ENCODE measurements around the gene HIBCH. TPM values are rescaled to one million over a fixed set of nuclear protein-coding genes. Genes with fewer than 3 reads are reported as not detected.

HIBCH gene
- total and polyA plus RNA-seq, 2 of the 13 experiments (the other 11 are each of a cell fraction or from before 2014, with no cell fraction given), result 18.8 to 49.5 TPM

DNA sequence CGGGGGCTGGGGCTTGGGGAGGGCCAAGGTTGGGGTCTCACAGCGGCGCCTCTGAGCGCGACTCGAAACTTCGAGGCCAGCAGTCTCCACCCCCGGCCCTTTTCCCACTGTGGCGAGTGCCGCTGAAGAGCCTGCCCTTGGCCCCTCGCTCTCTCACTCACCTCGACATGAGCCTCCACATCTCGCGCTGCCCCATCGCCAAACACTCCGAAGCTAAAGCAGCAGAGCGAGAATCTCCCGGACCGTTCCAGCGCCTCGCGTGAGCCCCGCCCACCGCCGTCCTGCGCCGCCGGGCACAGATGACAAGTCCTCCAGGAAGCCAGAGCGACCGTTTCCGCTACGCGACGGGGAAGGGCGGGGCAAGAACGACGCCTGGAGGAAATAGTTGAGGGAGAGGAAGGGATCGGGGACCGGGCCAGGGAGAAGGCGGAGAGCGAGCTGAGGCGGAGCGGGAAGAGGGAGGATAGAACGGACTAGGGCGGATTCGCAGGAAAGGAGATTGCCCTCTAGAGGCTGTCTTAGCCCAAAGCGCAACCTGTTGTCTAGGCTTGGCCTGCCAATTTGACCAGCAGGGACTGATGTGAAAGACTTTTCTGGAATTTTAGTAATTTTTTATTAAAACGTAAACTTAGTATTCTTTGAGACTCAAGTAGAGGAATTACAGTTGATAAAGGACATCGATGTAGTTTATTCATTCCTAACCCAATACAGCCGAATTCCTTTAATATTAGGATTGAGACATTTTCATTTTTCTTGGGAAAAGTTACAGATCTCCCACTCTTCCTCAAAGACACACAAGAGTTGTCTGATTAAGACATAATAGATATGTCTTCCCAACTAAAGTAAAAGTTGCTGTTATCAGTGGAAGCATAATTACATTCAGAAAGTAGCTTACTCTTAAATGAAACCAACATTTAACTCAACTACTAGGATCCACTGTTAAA is at the start of gene HIBCH (continued):
- TF ChIP-seq, protein P1, sequence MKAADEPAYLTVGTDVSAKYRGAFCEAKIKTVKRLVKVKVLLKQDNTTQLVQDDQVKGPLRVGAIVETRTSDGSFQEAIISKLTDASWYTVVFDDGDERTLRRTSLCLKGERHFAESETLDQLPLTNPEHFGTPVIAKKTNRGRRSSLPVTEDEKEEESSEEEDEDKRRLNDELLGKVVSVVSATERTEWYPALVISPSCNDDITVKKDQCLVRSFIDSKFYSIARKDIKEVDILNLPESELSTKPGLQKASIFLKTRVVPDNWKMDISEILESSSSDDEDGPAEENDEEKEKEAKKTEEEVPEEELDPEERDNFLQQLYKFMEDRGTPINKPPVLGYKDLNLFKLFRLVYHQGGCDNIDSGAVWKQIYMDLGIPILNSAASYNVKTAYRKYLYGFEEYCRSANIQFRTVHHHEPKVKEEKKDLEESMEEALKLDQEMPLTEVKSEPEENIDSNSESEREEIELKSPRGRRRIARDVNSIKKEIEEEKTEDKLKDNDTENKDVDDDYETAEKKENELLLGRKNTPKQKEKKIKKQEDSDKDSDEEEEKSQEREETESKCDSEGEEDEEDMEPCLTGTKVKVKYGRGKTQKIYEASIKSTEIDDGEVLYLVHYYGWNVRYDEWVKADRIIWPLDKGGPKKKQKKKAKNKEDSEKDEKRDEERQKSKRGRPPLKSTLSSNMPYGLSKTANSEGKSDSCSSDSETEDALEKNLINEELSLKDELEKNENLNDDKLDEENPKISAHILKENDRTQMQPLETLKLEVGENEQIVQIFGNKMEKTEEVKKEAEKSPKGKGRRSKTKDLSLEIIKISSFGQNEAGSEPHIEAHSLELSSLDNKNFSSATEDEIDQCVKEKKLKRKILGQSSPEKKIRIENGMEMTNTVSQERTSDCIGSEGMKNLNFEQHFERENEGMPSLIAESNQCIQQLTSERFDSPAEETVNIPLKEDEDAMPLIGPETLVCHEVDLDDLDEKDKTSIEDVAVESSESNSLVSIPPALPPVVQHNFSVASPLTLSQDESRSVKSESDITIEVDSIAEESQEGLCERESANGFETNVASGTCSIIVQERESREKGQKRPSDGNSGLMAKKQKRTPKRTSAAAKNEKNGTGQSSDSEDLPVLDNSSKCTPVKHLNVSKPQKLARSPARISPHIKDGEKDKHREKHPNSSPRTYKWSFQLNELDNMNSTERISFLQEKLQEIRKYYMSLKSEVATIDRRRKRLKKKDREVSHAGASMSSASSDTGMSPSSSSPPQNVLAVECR (CRISPR knock-in tag; IDR thresholded peaks at IDR 0.05; ENCODE audit: borderline replicate concordance), result peak; percentile 91; the same call in 1 of the 2 replicates
- TF ChIP-seq FOXA1 (IDR thresholded peaks at IDR 0.05), result no peak
- peak; percentile 38; the same call in 1 of the 2 replicates for TF ChIP-seq FOXA1 (CRISPR knock-in tag; IDR thresholded peaks at IDR 0.05)
- TF ChIP-seq KAT8 (CRISPR knock-in tag; IDR thresholded peaks at IDR 0.05), result peak; percentile 98
- no peak for TF ChIP-seq ISX (CRISPR knock-in tag; conservative IDR thresholded peaks at IDR 0.05)
- TF ChIP-seq ZNF589 (CRISPR knock-in tag; conservative IDR thresholded peaks at IDR 0.05), result 0 out of 2 replicates have a peak, but pooled peaks have one; percentile 62
- TF ChIP-seq ATM (IDR thresholded peaks at IDR 0.05; ENCODE audit: borderline replicate concordance), result no peak
- TF ChIP-seq HNF4G (IDR thresholded peaks at IDR 0.05; ENCODE audit: borderline replicate concordance, low read depth, low read length), result no peak
- no peak; the same call in 1 of the 2 replicates for TF ChIP-seq HNF4G (CRISPR knock-in tag; IDR thresholded peaks at IDR 0.05; ENCODE audit: borderline replicate concordance, low read depth)
- no peak for TF ChIP-seq TMF1 (CRISPR knock-in tag; IDR thresholded peaks at IDR 0.05; ENCODE audit: low read depth)
- 0 out of 2 replicates have a peak, but pooled peaks have one; percentile 46 for TF ChIP-seq ZNF678 (CRISPR knock-in tag; IDR thresholded peaks at IDR 0.05)
- TF ChIP-seq, protein P2, sequence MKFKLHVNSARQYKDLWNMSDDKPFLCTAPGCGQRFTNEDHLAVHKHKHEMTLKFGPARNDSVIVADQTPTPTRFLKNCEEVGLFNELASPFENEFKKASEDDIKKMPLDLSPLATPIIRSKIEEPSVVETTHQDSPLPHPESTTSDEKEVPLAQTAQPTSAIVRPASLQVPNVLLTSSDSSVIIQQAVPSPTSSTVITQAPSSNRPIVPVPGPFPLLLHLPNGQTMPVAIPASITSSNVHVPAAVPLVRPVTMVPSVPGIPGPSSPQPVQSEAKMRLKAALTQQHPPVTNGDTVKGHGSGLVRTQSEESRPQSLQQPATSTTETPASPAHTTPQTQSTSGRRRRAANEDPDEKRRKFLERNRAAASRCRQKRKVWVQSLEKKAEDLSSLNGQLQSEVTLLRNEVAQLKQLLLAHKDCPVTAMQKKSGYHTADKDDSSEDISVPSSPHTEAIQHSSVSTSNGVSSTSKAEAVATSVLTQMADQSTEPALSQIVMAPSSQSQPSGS (CRISPR knock-in tag; IDR thresholded peaks at IDR 0.05), result peak; percentile 84; the same call in 1 of the 2 replicates
- peak; percentile 82 for TF ChIP-seq MIER2 (CRISPR knock-in tag; IDR thresholded peaks at IDR 0.05)
- TF ChIP-seq KLF6 (CRISPR knock-in tag; IDR thresholded peaks at IDR 0.05), result peak; percentile 90
- no peak; the same call in 1 of the 2 replicates for TF ChIP-seq ZNF557 (CRISPR knock-in tag; IDR thresholded peaks at IDR 0.05)
- no peak for TF ChIP-seq POLR2AphosphoS2 (IDR thresholded peaks at IDR 0.05; ENCODE audit: low read depth, low read length)
- TF ChIP-seq ZNF775 (CRISPR knock-in tag; IDR thresholded peaks at IDR 0.05; ENCODE audit: borderline replicate concordance), result no peak
- TF ChIP-seq, protein P3, sequence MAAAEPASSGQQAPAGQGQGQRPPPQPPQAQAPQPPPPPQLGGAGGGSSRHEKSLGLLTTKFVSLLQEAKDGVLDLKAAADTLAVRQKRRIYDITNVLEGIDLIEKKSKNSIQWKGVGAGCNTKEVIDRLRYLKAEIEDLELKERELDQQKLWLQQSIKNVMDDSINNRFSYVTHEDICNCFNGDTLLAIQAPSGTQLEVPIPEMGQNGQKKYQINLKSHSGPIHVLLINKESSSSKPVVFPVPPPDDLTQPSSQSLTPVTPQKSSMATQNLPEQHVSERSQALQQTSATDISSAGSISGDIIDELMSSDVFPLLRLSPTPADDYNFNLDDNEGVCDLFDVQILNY (CRISPR knock-in tag; conservative IDR thresholded peaks at IDR 0.05), result peak; percentile 53
- peak; percentile 85 for TF ChIP-seq RCOR2 (CRISPR knock-in tag; IDR thresholded peaks at IDR 0.05)
- peak; percentile 62; the same call in 1 of the 2 replicates for TF ChIP-seq CHD4 (IDR thresholded peaks at IDR 0.05; ENCODE audit: borderline replicate concordance, low read length)
- no peak for TF ChIP-seq ZNF737 (CRISPR knock-in tag; IDR thresholded peaks at IDR 0.05; ENCODE audit: borderline replicate concordance)
- TF ChIP-seq ZNF331 (CRISPR knock-in tag; IDR thresholded peaks at IDR 0.05), result peak; percentile 96
- peak; percentile 88 for TF ChIP-seq TGIF2 (CRISPR knock-in tag; IDR thresholded peaks at IDR 0.05)
- no peak; the same call in 1 of the 2 replicates for TF ChIP-seq ZNF484 (CRISPR knock-in tag; IDR thresholded peaks at IDR 0.05; ENCODE audit: borderline replicate concordance, low read depth)
